Sigmoid colon (tissue), 4 donors: ENCODE measurements around the gene SPATS2L.

Experiments
- CTCF ChIP-seq, 4 experiments: fragments of 450-650 bp in 3 of 4; fragments of 200-600 bp in 1 of 4; IDR thresholded peaks; one replicate each; pipeline ENCODE4 v1.5.1; 2016 to 2019; ENCODE audit warnings: antibody characterized with exemption in 4 of 4, mild to moderate bottlenecking in 3 of 4, moderate library complexity in 2 of 4
- POLR2AphosphoS5 ChIP-seq, 4 donors: sonication (generic); formaldehyde crosslinking; IDR thresholded peaks; one replicate each; pipeline ENCODE4 v1.6.1; 2017; ENCODE audit warnings: antibody characterized with exemption in 4 of 4

- TF ChIP-seq CTCF (IDR thresholded peaks at IDR 0.05) = no peak
- TF ChIP-seq POLR2AphosphoS5 (IDR thresholded peaks at IDR 0.05) = no peak
These were observed 27.7 kb upstream of the SPATS2L start for GRCh38 chr2:200278694-200279316.
